Thyroid gland (tissue), 4 donors: ENCODE measurements around the gene GTF3C4.

Source experiments
- CTCF ChIP-seq, 6 experiments: fragments of 200-600 bp in 3 of 6; fragments of 450-650 bp in 3 of 6; sonication (generic) in 3 of 6; IDR thresholded peaks; one replicate each; pipeline ENCODE4 v1.5.1; 2016 to 2019; ENCODE audit warnings: antibody characterized with exemption in 6 of 6, mild to moderate bottlenecking in 2 of 6, inconsistent platforms in 1 of 6, moderate library complexity in 1 of 6
- POLR2A ChIP-seq, 2 donors: fragments of 450-650 bp; IDR thresholded peaks; one replicate each; pipeline ENCODE4 v1.6.1; 2017; ENCODE audit warnings: antibody characterized with exemption in 2 of 2, mild to moderate bottlenecking in 2 of 2, moderate library complexity in 1 of 2

- TF ChIP-seq CTCF (IDR thresholded peaks at IDR 0.05), result no peak
- no peak for TF ChIP-seq POLR2A (IDR thresholded peaks at IDR 0.05)
Observed at GRCh38 chr9:132626285-132626684, 44.0 kb upstream of the GTF3C4 start.
